OCI-LY1 (cell line): ENCODE results near the gene GPR108.

ENCODE experiments used
- H2AFZ ChIP-seq: fragments of 200-600 bp; sonication (generic), shearing (Covaris generic); 2 replicates; pipeline ENCODE4 v1.6.0; 2014; ENCODE audit warnings: antibody characterized with exemption, mild to moderate bottlenecking, low read length
- H3F3A ChIP-seq: fragments of 200-600 bp; sonication (generic), shearing (Covaris generic); 2 replicates; pipeline ENCODE4 v1.6.0; 2014; ENCODE audit warnings: mild to moderate bottlenecking, antibody characterized with exemption, low read length, moderate library complexity; ENCODE audit not compliant: insufficient read depth
- H3K27ac ChIP-seq: fragments of 200-600 bp; sonication (generic); 2 replicates; pipeline ENCODE4 v1.5.1; 2014; ENCODE audit warnings: low read length, mixed run types, mild to moderate bottlenecking, low read depth; ENCODE audit not compliant: poor library complexity, severe bottlenecking
- H3K27me3 ChIP-seq: fragments of 200-600 bp; sonication (generic); 2 replicates; pipeline ENCODE4 v1.6.0; 2014; ENCODE audit warnings: antibody characterized with exemption, mild to moderate bottlenecking, low read length, moderate library complexity; ENCODE audit not compliant: insufficient read depth
- H3K36me3 ChIP-seq: fragments of 200-600 bp; sonication (generic); 2 replicates; pipeline ENCODE4 v1.6.1; 2014; ENCODE audit warnings: mild to moderate bottlenecking, antibody characterized with exemption, low read length, moderate library complexity, mixed read lengths; ENCODE audit not compliant: insufficient read depth
- H3K4me1 ChIP-seq: fragments of 200-600 bp; sonication (generic); 2 replicates; pipeline ENCODE4 v1.5.1; 2014; ENCODE audit warnings: mild to moderate bottlenecking, low read length, moderate library complexity; ENCODE audit not compliant: insufficient read depth, severe bottlenecking
- H3K4me2 ChIP-seq: fragments of 200-600 bp; sonication (generic), shearing (Covaris generic); 2 replicates; pipeline ENCODE4 v1.6.1; 2014; ENCODE audit warnings: low read length
- H3K4me3 ChIP-seq: fragments of 200-600 bp; sonication (generic); 2 replicates; pipeline ENCODE4 v1.5.1; 2014; ENCODE audit warnings: low read length, low read depth, mild to moderate bottlenecking, mixed read lengths; ENCODE audit not compliant: poor library complexity, severe bottlenecking
- H3K79me2 ChIP-seq: fragments of 200-600 bp; shearing (Covaris generic); 2 replicates; pipeline ENCODE4 v1.6.1; 2016; ENCODE audit warnings: mixed run types, low read length, mixed read lengths; ENCODE audit not compliant: insufficient read depth
- H3K9ac ChIP-seq: fragments of 200-600 bp; sonication (generic), shearing (Covaris generic); 2 replicates; pipeline ENCODE4 v1.6.1; 2014; ENCODE audit warnings: mild to moderate bottlenecking, low read length, mixed read lengths
- H3K9me2 ChIP-seq: fragments of 200-600 bp; sonication (generic), shearing (Covaris generic); 2 replicates; pipeline ENCODE4 v1.6.1; 2014; ENCODE audit warnings: low read depth, mild to moderate bottlenecking, low read length, mixed read lengths
- H3K9me3 ChIP-seq: fragments of 200-600 bp; shearing (Covaris generic); 2 replicates; pipeline ENCODE4 v1.6.1; 2014; ENCODE audit warnings: low read length, mixed read lengths
- H4K20me1 ChIP-seq: fragments of 200-600 bp; sonication (generic), shearing (Covaris generic); 2 replicates; pipeline ENCODE4 v1.6.0; 2016; ENCODE audit warnings: mild to moderate bottlenecking, low read length; ENCODE audit not compliant: insufficient read depth
- CTCF ChIP-seq: fragments of 200-600 bp; sonication (generic), shearing (Covaris generic); IDR thresholded peaks from 2 replicates; pipeline ENCODE4 v1.5.1; 2017; ENCODE audit warnings: mild to moderate bottlenecking, antibody characterized with exemption, low read length, moderate library complexity, mixed read lengths
- EZH2 ChIP-seq: fragments of 200-600 bp; sonication (generic), shearing (Covaris generic); IDR thresholded peaks from 2 replicates; pipeline ENCODE4 v1.8.0; 2017; ENCODE audit warnings: borderline replicate concordance, mixed run types, mild to moderate bottlenecking, antibody characterized with exemption, low read length, moderate library complexity, mixed read lengths

Gene GPR108

GRCh38 chr19:6721138-6721474 lies 16.3 kb downstream of the GPR108 start:
- Histone ChIP-seq H2AFZ (no peak overlapping the region; the same call in 1 of the 2 replicates), H3K36me3 (no peaks in the 10 kb centered on the region), H3K9me2 (no peaks in the 10 kb centered on the region), H3K4me1 (peaks cover 22% of the 10 kb centered on the region), H3K79me2 (no peaks in the 10 kb centered on the region), H3K9me3 (no peaks in the 10 kb centered on the region), H3K9ac (no peak overlapping the region; the same call in 1 of the 2 replicates), H3K27me3 (no peaks in the 10 kb centered on the region), H3K4me2 (peak overlapping the region; percentile 61), H3F3A (no peaks in the 10 kb centered on the region), H3K27ac (peak overlapping the region; percentile 77), H4K20me1 (no peaks in the 10 kb centered on the region), H3K4me3 (no peak overlapping the region)
- TF ChIP-seq EZH2 = no peak
- no peak for TF ChIP-seq CTCF

GRCh38 chr19:6720369-6721137 lies 16.8 kb downstream of the GPR108 start, which contains the start of gene C3:
TSS of gene C3 (minus strand) at chr19:6720650. CDS start at chr19:6720589, 61 bp downstream.
- TF ChIP-seq EZH2 (no peak), CTCF (no peak)
- Histone ChIP-seq H3K4me2 (peak within 1 kb of the TSS; percentile 61), H3F3A (no peaks in the 10 kb centered on the region), H3K9ac (peak within 1 kb of the TSS; percentile 45; the same call in 1 of the 2 replicates), H2AFZ (peak within 1 kb of the TSS; percentile 76; the same call in 1 of the 2 replicates), H4K20me1 (no peaks in the 10 kb centered on the region), H3K27ac (peak within 1 kb of the TSS; percentile 77), H3K27me3 (no peaks in the 10 kb centered on the region), H3K9me2 (no peaks in the 10 kb centered on the region), H3K9me3 (no peaks in the 10 kb centered on the region), H3K4me3 (peak within 1 kb of the TSS; percentile 42), H3K36me3 (no peaks in the 10 kb centered on the region), H3K79me2 (no peaks in the 10 kb centered on the region), H3K4me1 (peaks cover 22% of the 10 kb centered on the region)

- H3K79me2 ChIP-seq = no peaks in the 10 kb centered on the region
- H3K4me3 ChIP-seq = no peak overlapping the region
- H3F3A ChIP-seq = no peaks in the 10 kb centered on the region
- no peaks in the 10 kb centered on the region for H4K20me1 ChIP-seq
- TF ChIP-seq EZH2 = no peak
- TF ChIP-seq CTCF = no peak
- H3K9ac ChIP-seq = no peak overlapping the region
- H3K27me3 ChIP-seq = no peaks in the 10 kb centered on the region
- H3K9me2 ChIP-seq = no peaks in the 10 kb centered on the region
- no peaks in the 10 kb centered on the region for H3K36me3 ChIP-seq
- H3K4me1 ChIP-seq = peaks cover 22% of the 10 kb centered on the region
- H3K9me3 ChIP-seq = no peaks in the 10 kb centered on the region
- no peak overlapping the region for H3K27ac ChIP-seq
- H3K4me2 ChIP-seq = no peak overlapping the region
- H2AFZ ChIP-seq = no peak overlapping the region
Measured at GRCh38 chr19:6719992-6720368, 17.4 kb downstream of the GPR108 start.
